K562 (cell line): ENCODE measurements around the gene SELENOF.

Experiments
- EGR1 ChIP-seq: fragments of 450-650 bp; conservative IDR thresholded peaks from 2 replicates; pipeline ENCODE4 v1.6.1; 2017; ENCODE audit warnings: mild to moderate bottlenecking
- FOSL1 ChIP-seq: fragments of 200-800 bp; sonication (Bioruptor generic); conservative IDR thresholded peaks from 2 replicates; pipeline ENCODE4 v1.6.1; 2016; ENCODE audit warnings: missing genetic modification characterization, missing compliant biosample characterization
- HNRNPLL ChIP-seq: fragments of 200-400 bp; formaldehyde crosslinking; IDR thresholded peaks from 2 replicates; pipeline ENCODE4 v1.6.1; 2017; ENCODE audit warnings: low read length, low read depth, mild to moderate bottlenecking; ENCODE audit not compliant: poor library complexity, severe bottlenecking
- KAT8 ChIP-seq: fragments of 450-650 bp; IDR thresholded peaks from 2 replicates; pipeline ENCODE4 v1.6.1; 2016; ENCODE audit warnings: low read depth, mild to moderate bottlenecking
- KLF16 ChIP-seq: IDR thresholded peaks from 2 replicates; pipeline ENCODE4 v1.6.1; 2016; ENCODE audit warnings: antibody characterized with exemption
- TF ChIP-seq, protein P1 (sequence below): sonication (generic); formaldehyde crosslinking; IDR thresholded peaks from 2 replicates; pipeline ENCODE4 v1.8.1; 2023; ENCODE audit warnings: mild to moderate bottlenecking, missing genetic modification reagents
- TF ChIP-seq, protein P2 (sequence below): fragments of 450-650 bp; IDR thresholded peaks from 2 replicates; pipeline ENCODE4 v1.6.1; 2018; ENCODE audit warnings: mild to moderate bottlenecking, low read depth; ENCODE audit not compliant: partially characterized antibody
- TF ChIP-seq, protein P3 (sequence below): sonication (generic); formaldehyde crosslinking; IDR thresholded peaks from 2 replicates; pipeline ENCODE4 v1.9.0; 2022; ENCODE audit warnings: mild to moderate bottlenecking, missing genetic modification reagents

DNA sequence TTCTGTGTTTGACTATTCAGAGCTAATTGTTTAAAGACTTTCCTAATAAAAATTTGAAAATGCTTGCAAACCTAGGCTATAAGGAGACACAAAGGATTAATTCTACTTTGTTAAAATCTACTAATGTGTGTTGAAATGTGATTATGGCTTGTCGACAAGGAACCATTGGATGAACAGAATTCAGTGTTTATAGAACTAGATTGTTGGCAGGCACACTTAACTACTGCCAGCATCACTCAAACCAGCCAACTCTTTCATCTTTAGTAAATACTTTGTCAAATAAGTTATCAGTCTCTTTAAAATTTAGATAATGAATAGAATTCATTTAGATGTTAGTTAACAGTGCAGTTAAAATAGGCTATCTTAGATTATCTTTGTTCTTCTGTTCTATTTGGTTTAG is 28.1 kb upstream of the SELENOF start:
- no peak for TF ChIP-seq FOSL1 (tag)
- TF ChIP-seq, protein P1, sequence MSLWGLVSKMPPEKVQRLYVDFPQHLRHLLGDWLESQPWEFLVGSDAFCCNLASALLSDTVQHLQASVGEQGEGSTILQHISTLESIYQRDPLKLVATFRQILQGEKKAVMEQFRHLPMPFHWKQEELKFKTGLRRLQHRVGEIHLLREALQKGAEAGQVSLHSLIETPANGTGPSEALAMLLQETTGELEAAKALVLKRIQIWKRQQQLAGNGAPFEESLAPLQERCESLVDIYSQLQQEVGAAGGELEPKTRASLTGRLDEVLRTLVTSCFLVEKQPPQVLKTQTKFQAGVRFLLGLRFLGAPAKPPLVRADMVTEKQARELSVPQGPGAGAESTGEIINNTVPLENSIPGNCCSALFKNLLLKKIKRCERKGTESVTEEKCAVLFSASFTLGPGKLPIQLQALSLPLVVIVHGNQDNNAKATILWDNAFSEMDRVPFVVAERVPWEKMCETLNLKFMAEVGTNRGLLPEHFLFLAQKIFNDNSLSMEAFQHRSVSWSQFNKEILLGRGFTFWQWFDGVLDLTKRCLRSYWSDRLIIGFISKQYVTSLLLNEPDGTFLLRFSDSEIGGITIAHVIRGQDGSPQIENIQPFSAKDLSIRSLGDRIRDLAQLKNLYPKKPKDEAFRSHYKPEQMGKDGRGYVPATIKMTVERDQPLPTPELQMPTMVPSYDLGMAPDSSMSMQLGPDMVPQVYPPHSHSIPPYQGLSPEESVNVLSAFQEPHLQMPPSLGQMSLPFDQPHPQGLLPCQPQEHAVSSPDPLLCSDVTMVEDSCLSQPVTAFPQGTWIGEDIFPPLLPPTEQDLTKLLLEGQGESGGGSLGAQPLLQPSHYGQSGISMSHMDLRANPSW (CRISPR knock-in tag): no peak
- no peak for TF ChIP-seq KAT8
- no peak for TF ChIP-seq KLF16
- no peak for TF ChIP-seq EGR1
- TF ChIP-seq, protein P2, sequence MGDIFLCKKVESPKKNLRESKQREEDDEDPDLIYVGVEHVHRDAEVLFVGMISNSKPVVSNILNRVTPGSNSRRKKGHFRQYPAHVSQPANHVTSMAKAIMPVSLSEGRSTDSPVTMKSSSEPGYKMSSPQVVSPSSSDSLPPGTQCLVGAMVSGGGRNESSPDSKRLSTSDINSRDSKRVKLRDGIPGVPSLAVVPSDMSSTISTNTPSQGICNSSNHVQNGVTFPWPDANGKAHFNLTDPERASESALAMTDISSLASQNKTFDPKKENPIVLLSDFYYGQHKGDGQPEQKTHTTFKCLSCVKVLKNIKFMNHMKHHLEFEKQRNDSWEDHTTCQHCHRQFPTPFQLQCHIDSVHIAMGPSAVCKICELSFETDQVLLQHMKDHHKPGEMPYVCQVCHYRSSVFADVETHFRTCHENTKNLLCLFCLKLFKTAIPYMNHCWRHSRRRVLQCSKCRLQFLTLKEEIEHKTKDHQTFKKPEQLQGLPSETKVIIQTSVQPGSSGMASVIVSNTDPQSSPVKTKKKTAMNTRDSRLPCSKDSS: no peak
- TF ChIP-seq, protein P3, sequence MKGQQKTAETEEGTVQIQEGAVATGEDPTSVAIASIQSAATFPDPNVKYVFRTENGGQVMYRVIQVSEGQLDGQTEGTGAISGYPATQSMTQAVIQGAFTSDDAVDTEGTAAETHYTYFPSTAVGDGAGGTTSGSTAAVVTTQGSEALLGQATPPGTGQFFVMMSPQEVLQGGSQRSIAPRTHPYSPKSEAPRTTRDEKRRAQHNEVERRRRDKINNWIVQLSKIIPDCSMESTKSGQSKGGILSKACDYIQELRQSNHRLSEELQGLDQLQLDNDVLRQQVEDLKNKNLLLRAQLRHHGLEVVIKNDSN (CRISPR knock-in tag): no peak
- TF ChIP-seq HNRNPLL: no peak
